Pulmonary artery endothelial cell (primary cell): ENCODE data around the gene HAL. TPM values are rescaled to one million over a fixed set of nuclear protein-coding genes. Genes with fewer than 3 reads are reported as not detected.

Experiments
- DNase-seq: peaks from one replicate; pipeline ENCODE4 v3.0.0-alpha.2; 2011; ENCODE audit warnings: low read depth, low spot score
- total RNA-seq: library from RNA; depleted of rRNA; stranded (reverse); fragments of >200 nt; gene quantifications from 2 replicates; pipeline ENCODE4 v1.2.3, GENCODE V29; 2014

HAL gene
- total RNA-seq = 0.07 and 0.11 TPM in 2 replicates

GRCh38 chr12:95996034-95996658 lies at the start of gene HAL:
Gene HAL, minus strand, starts transcription at chr12:95996344. Its CDS starts 434 bp downstream, at chr12:95995910.
- DNase-seq = no peak

- DNase-seq = no peak
Observed at GRCh38 chr12:96045566-96045965, 49.4 kb upstream of the HAL start.

- no peak for DNase-seq
Observed at GRCh38 chr12:96044943-96045290, 48.8 kb upstream of the HAL start.

- no peak for DNase-seq
Observed at GRCh38 chr12:96044017-96044942, 48.1 kb upstream of the HAL start.

GRCh38 chr12:96041181-96041580 lies 45.0 kb upstream of the HAL start:
- DNase-seq = no peak

GRCh38 chr12:96040305-96041133 lies 44.4 kb upstream of the HAL start:
- DNase-seq = no peak

GRCh38 chr12:96039516-96039915 lies 43.4 kb upstream of the HAL start:
- no peak for DNase-seq

GRCh38 chr12:96036765-96037455 lies 40.8 kb upstream of the HAL start:
- no peak for DNase-seq

- DNase-seq = peak; percentile 95
Observed at GRCh38 chr12:96035283-96036236, 39.4 kb upstream of the HAL start, which contains the start of gene LTA4H. Gene LTA4H, minus strand, starts transcription at chr12:96035587. Its CDS starts 68 bp downstream, at chr12:96035519.

- DNase-seq = no peak
Observed at GRCh38 chr12:96034621-96035282, 38.6 kb upstream of the HAL start.

GRCh38 chr12:96033549-96034389 lies 37.6 kb upstream of the HAL start:
- no peak for DNase-seq

GRCh38 chr12:96029826-96030225 lies 33.7 kb upstream of the HAL start:
- no peak for DNase-seq

GRCh38 chr12:96028538-96028937 lies 32.4 kb upstream of the HAL start:
- no peak for DNase-seq

GRCh38 chr12:96026331-96026730 lies 30.2 kb upstream of the HAL start:
- DNase-seq = no peak

- no peak for DNase-seq
Observed at GRCh38 chr12:96025518-96025917, 29.4 kb upstream of the HAL start.

GRCh38 chr12:96020314-96021003 lies 24.3 kb upstream of the HAL start:
- no peak for DNase-seq

- DNase-seq = no peak
Observed at GRCh38 chr12:96015672-96016071, 19.5 kb upstream of the HAL start.
